Upper lobe of left lung (tissue), 4 donors: Measurements from ENCODE around the gene DENND4C.

Source experiments
- EP300 ChIP-seq, 4 donors: sonication (generic); formaldehyde crosslinking; IDR thresholded peaks; one replicate each; pipeline ENCODE4 v1.5.1; 2017; ENCODE audit warnings: antibody characterized with exemption in 4 of 4, control low read depth in 2 of 4
- POLR2A ChIP-seq, 4 donors: fragments of 450-650 bp; IDR thresholded peaks; one replicate each; pipeline ENCODE4 v1.5.1; 2016 to 2017; ENCODE audit warnings: antibody characterized with exemption in 4 of 4, mild to moderate bottlenecking in 2 of 4
- POLR2AphosphoS5 ChIP-seq, 2 donors: sonication (generic); formaldehyde crosslinking; IDR thresholded peaks; one replicate each; pipeline ENCODE4 v1.5.1; 2017; ENCODE audit warnings: antibody characterized with exemption in 2 of 2
- TF ChIP-seq, protein P1 (sequence below), 6 experiments: fragments of 450-650 bp in 4 of 6; fragments of 200-600 bp in 2 of 6; sonication (generic) in 2 of 6; IDR thresholded peaks; one replicate each; pipeline ENCODE4 v1.5.1; 2016 to 2019; ENCODE audit warnings: antibody characterized with exemption in 6 of 6

DNA sequence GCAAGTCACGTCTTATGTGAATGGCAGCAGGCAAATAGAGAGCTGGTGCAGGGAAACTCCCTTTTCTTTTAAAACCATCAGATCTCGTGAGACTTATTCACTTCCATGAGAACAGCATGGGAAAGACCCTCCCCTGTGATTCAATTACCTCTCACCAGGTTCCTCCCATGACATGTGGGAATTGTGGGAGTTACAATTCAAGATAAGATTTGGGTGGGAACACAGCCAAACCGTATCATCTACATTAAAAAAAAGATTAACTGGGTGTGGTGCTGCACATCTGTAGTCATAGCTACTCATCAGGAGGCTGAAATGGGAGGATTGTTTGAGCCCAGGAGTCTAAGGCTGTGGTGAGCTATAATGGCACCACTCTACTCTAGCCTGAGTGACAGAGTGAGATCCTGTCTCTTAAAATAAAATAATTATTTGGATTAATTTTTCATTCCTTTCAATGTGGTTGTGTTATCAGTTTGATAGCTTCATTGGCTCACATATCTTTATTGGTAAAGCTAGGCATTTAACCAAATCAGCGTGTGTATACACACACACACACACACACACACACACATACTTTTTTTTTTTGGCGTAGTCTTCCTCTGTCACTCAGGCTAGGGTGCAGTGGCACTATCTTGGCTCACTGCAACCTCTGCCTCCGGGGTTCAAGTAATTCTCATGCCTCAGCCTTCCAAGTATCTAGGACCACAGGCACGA, 21.8 kb downstream of the DENND4C start:
- TF ChIP-seq, protein P1, sequence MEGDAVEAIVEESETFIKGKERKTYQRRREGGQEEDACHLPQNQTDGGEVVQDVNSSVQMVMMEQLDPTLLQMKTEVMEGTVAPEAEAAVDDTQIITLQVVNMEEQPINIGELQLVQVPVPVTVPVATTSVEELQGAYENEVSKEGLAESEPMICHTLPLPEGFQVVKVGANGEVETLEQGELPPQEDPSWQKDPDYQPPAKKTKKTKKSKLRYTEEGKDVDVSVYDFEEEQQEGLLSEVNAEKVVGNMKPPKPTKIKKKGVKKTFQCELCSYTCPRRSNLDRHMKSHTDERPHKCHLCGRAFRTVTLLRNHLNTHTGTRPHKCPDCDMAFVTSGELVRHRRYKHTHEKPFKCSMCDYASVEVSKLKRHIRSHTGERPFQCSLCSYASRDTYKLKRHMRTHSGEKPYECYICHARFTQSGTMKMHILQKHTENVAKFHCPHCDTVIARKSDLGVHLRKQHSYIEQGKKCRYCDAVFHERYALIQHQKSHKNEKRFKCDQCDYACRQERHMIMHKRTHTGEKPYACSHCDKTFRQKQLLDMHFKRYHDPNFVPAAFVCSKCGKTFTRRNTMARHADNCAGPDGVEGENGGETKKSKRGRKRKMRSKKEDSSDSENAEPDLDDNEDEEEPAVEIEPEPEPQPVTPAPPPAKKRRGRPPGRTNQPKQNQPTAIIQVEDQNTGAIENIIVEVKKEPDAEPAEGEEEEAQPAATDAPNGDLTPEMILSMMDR (IDR thresholded peaks at IDR 0.05) = no peak
- TF ChIP-seq POLR2AphosphoS5 (IDR thresholded peaks at IDR 0.05) = no peak
- no peak for TF ChIP-seq POLR2A (IDR thresholded peaks at IDR 0.05)
- no peak for TF ChIP-seq EP300 (IDR thresholded peaks at IDR 0.05)
